ENCODE measurements around the gene PCNX4. TPM values are rescaled to one million over a fixed set of nuclear protein-coding genes. Genes with fewer than 3 reads are reported as not detected.
"Not testable (repeated sequence)": the region's sequence is repeated elsewhere in the genome, so short reads cannot be mapped to it uniquely, and the experiment has no call there.

PCNX4 gene
- total and polyA plus RNA-seq, 8 donors = 34.8 to 129 (median 109) TPM

DNA sequence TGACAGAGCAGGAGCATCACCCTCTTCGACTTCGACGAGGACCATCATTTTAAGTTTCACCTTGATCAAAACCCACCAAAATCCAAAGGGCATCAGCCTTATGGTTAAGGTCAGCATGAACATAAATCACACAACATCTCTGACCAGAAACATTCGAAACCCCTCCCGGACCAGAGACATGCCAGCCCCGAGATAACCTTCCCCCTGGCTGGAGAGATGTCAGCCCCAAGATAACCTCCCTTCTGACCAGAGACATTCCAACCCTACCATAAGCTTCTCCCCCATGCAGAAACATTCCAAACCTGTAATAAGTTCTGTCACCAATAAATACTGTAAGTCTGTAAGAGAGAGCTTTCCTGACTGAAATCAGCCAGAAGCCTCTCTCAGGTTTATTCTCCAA lies 6.3 kb downstream of the PCNX4 start:
- peaks cover 0 to 10% of the 10 kb centered on the region in 2 donors for H3K36me3 ChIP-seq
- intact Hi-C loops (cut with DNase I) = no loop called here
- TF ChIP-seq, protein P1, sequence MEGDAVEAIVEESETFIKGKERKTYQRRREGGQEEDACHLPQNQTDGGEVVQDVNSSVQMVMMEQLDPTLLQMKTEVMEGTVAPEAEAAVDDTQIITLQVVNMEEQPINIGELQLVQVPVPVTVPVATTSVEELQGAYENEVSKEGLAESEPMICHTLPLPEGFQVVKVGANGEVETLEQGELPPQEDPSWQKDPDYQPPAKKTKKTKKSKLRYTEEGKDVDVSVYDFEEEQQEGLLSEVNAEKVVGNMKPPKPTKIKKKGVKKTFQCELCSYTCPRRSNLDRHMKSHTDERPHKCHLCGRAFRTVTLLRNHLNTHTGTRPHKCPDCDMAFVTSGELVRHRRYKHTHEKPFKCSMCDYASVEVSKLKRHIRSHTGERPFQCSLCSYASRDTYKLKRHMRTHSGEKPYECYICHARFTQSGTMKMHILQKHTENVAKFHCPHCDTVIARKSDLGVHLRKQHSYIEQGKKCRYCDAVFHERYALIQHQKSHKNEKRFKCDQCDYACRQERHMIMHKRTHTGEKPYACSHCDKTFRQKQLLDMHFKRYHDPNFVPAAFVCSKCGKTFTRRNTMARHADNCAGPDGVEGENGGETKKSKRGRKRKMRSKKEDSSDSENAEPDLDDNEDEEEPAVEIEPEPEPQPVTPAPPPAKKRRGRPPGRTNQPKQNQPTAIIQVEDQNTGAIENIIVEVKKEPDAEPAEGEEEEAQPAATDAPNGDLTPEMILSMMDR (IDR thresholded peaks at IDR 0.05) = no peak
- ATAC-seq = no peak
- H3K27ac ChIP-seq = no peak overlapping the region
- peaks cover 0 to 26% of the 10 kb centered on the region in 2 donors for H3K4me1 ChIP-seq
- no peak overlapping the region for H3K4me3 ChIP-seq
- no peak for DNase-seq
- no peaks in the 10 kb centered on the region for H3K27me3 ChIP-seq
- H3K9me3 ChIP-seq = no peaks in the 10 kb centered on the region

DNA sequence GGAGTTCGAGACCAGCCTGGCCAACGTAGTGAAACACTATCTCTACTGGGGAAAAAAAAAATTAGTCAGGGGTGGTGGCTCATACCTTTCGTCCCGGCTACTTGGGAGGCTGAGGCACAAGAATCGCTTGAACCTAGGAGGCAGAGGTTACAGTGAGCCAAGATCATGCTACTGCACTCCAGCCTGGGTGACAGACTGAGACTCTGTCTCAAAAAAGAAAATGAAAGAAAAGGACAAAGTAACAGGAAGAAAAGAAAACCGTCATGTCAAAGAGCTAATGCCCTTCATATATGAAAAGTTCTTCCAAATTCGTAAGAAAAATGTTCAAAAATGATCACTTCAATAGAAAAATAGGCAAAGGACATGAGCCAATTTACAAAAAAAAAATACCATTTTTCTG lies 8.1 kb downstream of the PCNX4 start:
- intact Hi-C loops (cut with DNase I); H3K9me3 ChIP-seq; H3K36me3 ChIP-seq; H3K27me3 ChIP-seq; H3K4me3 ChIP-seq; H3K4me1 ChIP-seq; H3K27ac ChIP-seq; ATAC-seq; DNase-seq: not testable (repeated sequence)

DNA sequence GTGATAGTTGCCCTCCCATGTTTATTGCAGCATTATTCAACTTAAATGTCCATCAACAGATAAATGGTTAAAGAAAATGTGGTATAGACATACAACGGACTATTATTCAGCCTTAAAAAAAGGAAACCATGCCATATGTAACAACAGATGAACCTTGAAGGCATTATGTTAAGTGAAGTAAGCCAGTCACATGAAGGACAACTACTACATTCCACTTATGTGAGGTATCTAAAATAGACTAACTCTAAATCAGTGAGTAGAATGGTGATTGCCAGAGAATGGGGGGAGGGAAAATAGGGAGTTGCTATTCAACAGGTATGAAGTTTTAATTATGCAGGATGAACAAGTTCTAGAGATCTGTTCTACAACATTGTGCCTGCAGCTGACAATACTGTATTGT lies 10.1 kb downstream of the PCNX4 start:
- TF ChIP-seq, protein P1 (IDR thresholded peaks at IDR 0.05) = no peak
- Histone ChIP-seq H3K4me3 (no peak overlapping the region), H3K9me3 (no peaks in the 10 kb centered on the region), H3K27me3 (no peaks in the 10 kb centered on the region), H3K4me1 (peaks cover 0 to 4% of the 10 kb centered on the region in 2 donors), H3K36me3 (peaks cover 0 to 10% of the 10 kb centered on the region in 2 donors), H3K27ac (no peak overlapping the region)
- intact Hi-C loops (cut with DNase I) = no loop called here
- no peak for DNase-seq
- ATAC-seq = no peak

DNA sequence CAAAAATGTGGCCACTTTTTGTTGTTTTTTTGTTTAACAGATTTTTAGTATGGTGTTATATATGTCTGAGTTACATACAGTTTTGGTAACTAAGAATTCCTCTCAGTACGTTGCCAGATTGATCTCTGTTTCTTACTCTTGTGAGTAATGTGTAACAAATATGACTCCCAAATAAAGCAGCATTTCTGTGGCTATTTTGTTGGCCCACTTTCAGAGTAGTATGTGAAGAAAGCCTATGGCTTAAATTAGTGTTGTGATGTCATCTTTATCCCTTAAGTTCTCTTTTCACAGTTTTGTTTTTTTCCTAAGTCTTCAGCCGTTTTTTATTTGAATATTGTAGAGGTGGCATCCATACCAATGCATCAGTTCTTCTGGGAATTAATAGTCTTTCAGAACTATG lies 10.7 kb downstream of the PCNX4 start:
- Histone ChIP-seq H3K36me3 (peaks cover 0 to 9% of the 10 kb centered on the region in 2 donors), H3K9me3 (no peaks in the 10 kb centered on the region), H3K27me3 (no peaks in the 10 kb centered on the region), H3K4me3 (no peak overlapping the region), H3K27ac (peak overlapping the region in 1 of 2 donors; percentile 16), H3K4me1 (peaks cover 0 to 4% of the 10 kb centered on the region in 2 donors)
- no peak for DNase-seq
- TF ChIP-seq, protein P1 (IDR thresholded peaks at IDR 0.05) = no peak
- intact Hi-C loops (cut with DNase I) = no loop called here
- no peak for ATAC-seq

DNA sequence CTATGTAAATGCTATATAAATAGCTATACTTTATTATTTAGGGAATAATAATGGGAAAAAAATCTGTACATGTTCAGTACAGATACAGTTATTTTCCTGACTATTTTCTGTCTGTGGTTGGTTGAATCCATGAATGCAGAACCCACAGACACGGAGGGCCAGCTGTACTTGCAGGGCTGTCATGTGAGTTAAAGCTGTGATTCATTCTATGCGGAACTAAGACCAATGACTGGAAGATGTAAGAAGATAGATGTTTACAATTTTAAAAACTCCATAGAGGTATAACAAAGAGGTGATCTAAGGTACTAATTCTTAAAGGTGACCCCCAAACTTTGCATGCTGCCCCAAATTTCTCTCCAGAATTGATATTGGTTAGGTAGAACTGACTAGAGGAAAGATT lies 14.6 kb downstream of the PCNX4 start:
- Histone ChIP-seq H3K36me3 (peaks cover 0 to 8% of the 10 kb centered on the region in 2 donors), H3K4me3 (no peak overlapping the region), H3K27me3 (no peaks in the 10 kb centered on the region), H3K4me1 (peaks cover 0 to 4% of the 10 kb centered on the region in 2 donors), H3K27ac (no peak overlapping the region), H3K9me3 (no peaks in the 10 kb centered on the region)
- intact Hi-C loops (cut with DNase I) = no loop called here
- DNase-seq (peak in 1 of 4 donors; percentile 38), ATAC-seq (peak; percentile 46)
- TF ChIP-seq, protein P1 (IDR thresholded peaks at IDR 0.05) = no peak

DNA sequence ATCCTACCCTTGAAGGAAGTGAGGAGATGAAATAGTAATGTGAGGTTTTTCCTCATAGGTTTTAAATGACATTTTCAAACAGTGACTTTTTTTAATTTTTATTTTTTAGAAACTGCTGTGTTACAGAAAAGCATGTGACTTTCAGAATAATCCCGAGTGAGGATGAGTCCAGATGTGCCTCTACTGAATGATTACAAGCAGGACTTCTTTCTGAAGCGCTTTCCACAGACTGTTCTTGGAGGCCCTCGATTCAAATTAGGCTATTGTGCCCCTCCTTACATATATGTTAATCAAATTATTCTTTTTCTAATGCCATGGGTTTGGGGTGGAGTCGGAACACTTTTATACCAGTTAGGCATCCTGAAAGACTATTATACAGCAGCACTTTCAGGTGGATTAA lies 15.8 kb downstream of the PCNX4 start:
- no peak overlapping the region for H3K27ac ChIP-seq
- intact Hi-C loops (cut with DNase I) = no loop called here
- ATAC-seq (no peak), DNase-seq (no peak)
- peaks cover 0 to 8% of the 10 kb centered on the region in 2 donors for H3K36me3 ChIP-seq
- no peaks in the 10 kb centered on the region for H3K27me3 ChIP-seq
- no peak overlapping the region for H3K4me3 ChIP-seq
- H3K9me3 ChIP-seq = no peaks in the 10 kb centered on the region
- H3K4me1 ChIP-seq = no peaks in the 10 kb centered on the region
- TF ChIP-seq, protein P1 (IDR thresholded peaks at IDR 0.05) = no peak

Data from left lung (tissue), 10 donors.